LNCAP (cell line): Measurements from ENCODE around the gene LYVE1.

Source experiments
- TF ChIP-seq, protein P1 (sequence below): fragments of 450-650 bp; IDR thresholded peaks from 2 replicates; pipeline ENCODE4 v1.5.1; 2017; ENCODE audit warnings: mild to moderate bottlenecking

The LYVE1 gene

DNA sequence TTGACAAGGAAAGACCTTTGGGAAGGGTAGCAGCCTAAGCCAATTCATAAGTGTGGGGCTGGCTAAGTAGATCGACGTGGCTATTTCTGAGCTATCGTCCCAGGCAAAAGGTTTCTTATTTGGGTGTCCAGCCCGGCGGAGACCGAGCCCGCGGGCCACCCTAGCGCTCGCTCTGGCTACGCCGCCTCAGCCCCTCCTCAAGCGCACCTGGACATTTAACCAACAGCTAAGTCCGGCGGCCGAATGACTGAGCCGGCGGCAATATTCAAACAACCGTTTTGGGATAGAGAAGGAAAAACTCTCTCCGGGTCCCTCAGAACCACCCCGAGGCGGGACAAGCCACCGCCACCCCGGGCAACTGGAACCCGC is 27.9 kb downstream of the LYVE1 start:
- TF ChIP-seq, protein P1, sequence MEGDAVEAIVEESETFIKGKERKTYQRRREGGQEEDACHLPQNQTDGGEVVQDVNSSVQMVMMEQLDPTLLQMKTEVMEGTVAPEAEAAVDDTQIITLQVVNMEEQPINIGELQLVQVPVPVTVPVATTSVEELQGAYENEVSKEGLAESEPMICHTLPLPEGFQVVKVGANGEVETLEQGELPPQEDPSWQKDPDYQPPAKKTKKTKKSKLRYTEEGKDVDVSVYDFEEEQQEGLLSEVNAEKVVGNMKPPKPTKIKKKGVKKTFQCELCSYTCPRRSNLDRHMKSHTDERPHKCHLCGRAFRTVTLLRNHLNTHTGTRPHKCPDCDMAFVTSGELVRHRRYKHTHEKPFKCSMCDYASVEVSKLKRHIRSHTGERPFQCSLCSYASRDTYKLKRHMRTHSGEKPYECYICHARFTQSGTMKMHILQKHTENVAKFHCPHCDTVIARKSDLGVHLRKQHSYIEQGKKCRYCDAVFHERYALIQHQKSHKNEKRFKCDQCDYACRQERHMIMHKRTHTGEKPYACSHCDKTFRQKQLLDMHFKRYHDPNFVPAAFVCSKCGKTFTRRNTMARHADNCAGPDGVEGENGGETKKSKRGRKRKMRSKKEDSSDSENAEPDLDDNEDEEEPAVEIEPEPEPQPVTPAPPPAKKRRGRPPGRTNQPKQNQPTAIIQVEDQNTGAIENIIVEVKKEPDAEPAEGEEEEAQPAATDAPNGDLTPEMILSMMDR: no peak

DNA sequence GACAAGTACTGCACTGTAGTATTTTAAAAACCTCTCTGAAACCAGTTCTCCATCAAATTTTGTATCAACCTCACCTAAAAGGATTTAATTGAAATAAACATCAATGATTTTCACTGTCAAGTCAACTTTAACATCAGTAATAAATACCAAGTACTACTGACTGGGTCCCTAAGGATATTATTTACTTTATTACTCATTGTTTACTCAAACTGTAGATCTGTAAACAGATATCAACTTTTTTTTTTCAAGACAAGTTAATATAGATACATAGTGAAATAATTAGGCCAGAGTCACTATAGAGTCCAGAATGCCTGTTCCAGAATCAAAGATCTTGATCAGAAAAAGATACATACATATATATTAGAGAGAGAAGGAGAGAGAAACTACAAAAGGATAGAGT is 29.1 kb downstream of the LYVE1 start:
- TF ChIP-seq, protein P1: no peak

DNA sequence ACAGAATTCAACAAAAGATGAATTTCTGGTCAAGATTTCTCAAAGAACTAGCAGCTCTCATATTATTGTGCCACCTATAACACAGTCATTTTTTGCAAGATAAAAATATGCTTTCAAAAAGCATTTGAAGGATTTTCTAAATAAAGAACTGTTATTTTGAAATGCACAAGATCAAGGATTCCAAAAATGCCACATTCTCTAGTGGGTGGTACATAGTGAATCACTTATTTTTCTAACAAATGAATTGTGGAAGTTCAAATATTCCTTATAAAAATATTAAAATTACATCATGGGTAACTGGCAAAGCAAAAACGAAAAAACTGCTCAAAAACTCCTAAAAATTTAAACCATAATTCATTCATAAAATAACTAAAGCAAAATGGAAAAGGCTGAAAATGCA is 29.5 kb downstream of the LYVE1 start:
- TF ChIP-seq, protein P1: no peak

DNA sequence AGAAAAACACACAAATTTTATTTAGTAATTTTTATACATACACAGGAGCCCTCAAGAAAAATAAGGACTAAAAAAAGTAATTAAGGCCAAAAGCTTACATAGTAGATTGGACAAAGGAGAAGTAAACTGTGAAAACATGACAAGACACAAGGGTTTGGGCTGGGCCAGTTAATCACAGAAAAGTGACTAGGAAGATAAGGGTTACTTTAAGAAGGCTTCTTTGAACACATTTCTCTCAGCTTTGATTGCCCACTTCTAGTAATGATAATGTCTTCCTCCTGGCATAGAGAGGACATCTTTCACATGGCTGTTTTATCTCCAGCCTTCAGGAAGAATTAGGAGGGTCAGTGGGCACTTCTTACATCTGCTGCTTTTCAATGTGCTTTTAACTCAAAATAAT is 30.9 kb downstream of the LYVE1 start:
- TF ChIP-seq, protein P1: no peak

DNA sequence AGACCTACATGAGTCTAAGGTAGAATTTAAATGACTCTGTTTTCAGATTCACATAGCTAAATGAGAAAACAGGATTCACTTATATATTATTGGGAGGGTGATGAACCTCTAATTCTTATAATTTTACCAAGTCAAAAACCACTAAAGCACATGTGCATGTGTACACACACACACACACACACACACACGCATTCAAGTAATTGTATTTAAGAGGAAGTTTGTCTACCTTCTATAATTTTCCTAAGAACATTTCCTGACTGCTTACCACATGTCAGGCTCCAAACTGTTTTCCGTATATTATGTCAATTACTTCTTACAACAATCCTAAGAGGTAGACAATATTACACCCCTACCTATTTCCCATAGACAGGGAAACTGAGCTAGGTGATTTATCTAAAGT is 34.1 kb downstream of the LYVE1 start:
- TF ChIP-seq, protein P1: no peak

DNA sequence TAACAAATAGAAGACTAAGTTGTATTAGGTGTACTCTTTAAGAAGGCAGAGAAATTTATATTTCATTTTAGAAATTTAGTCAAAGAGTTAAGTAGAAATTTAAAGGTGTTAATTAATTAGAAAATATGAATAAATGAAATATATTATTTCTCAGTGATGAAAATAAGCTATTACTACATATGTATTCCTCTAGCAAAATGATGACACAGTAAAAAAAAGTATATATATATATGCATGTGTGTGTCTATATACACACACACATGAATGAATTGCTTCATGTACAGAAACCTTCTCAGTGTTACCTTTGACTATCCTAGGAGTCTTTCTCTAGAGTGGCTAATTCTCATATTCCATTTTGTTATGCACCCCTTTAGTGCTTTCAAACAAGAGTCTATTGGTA is 35.1 kb downstream of the LYVE1 start:
- TF ChIP-seq, protein P1: no peak

DNA sequence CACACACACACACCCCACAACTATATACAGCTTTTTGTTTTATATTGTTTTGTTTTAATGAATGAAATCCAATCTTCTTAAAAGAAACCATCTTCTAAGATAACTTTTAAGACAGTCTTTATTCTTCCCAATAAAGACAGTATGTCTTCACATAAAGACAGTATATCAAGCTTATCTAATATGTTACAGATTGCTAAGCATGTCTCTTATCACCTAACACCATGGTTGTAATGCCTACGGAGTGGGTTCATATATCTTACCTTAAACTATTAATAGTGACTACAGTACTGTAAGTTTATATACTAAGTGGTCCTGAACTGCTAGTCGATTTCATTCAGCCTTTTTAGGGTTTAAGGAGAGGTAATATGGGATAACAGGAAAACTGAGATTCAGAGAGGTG is 35.9 kb downstream of the LYVE1 start:
- TF ChIP-seq, protein P1: no peak

DNA sequence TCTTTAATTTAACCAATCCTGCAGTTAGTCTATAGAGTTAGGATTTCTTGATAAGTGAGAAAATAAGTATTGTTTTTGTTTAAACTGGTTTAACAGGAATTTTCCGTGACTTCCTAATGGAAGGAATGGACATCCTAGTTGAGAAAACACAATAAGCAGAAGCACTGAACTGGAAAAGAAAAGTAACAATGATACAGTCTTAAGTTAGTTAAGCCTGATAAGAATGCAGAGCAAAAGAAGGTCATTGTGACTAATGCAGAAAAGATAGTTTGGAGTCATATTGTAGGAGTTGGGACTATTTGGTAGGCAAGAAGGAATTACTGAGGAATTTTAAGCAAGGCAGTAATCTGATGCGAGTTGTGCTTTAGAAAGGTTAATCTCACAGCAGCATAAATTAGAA is 39.2 kb downstream of the LYVE1 start:
- TF ChIP-seq, protein P1: no peak
